Hepatocyte (in vitro differentiated cells): ENCODE measurements around the gene MACF1.
"Not testable (repeated sequence)": the region's sequence is repeated elsewhere in the genome, so short reads cannot be mapped to it uniquely, and the experiment has no call there.

Experiments used
- EZH2 ChIP-seq: fragments of 200-600 bp; sonication (generic); IDR thresholded peaks from 2 replicates; pipeline ENCODE4 v1.6.1; 2016; ENCODE audit warnings: antibody characterized with exemption, mild to moderate bottlenecking, borderline replicate concordance
- TF ChIP-seq, protein P1 (sequence below): fragments of 200-600 bp; sonication (generic); IDR thresholded peaks from 2 replicates; pipeline ENCODE4 v1.5.1; 2016; ENCODE audit warnings: antibody characterized with exemption, mild to moderate bottlenecking; ENCODE audit not compliant: poor library complexity

DNA sequence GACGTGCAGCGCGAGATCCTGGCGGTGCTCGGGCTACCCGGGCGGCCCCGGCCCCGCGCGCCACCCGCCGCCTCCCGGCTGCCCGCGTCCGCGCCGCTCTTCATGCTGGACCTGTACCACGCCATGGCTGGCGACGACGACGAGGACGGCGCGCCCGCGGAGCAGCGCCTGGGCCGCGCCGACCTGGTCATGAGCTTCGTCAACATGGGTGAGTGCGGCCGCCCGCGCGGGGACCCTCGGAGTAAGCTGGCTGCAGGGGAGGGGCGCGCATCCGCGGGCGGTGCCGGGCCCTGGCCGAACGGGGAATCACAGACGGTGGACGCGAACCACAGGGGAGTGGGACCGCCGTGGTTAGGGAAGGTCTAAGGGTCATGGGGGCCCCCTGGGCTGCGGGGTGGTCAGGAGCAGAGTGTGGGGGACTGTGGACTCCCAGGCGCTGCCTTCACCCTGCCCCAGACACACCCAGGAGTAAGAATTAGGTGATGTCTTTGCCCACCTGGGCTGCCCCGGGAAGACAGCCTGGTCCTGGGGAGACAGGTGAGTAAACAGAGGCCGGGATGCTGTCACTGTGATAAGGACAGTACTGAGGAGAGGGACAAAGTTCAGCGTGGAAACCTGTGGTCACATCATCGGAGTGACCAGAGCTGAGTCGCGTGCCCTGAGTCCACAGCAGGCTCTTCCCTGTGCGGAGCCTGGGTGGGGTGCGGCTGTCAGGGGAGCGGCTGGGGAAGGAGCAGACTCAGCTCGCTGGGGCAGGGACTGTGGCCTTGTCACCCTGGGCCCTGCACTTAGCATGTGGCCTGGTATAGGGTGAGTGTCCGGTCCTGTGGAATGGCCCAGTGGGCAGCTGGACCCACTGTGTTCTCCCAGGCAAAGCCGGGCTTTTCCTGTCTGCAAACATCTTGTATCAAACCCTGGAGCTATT lies 287.9 kb downstream of the MACF1 start:
- not testable (repeated sequence) for TF ChIP-seq EZH2
- TF ChIP-seq, protein P1, sequence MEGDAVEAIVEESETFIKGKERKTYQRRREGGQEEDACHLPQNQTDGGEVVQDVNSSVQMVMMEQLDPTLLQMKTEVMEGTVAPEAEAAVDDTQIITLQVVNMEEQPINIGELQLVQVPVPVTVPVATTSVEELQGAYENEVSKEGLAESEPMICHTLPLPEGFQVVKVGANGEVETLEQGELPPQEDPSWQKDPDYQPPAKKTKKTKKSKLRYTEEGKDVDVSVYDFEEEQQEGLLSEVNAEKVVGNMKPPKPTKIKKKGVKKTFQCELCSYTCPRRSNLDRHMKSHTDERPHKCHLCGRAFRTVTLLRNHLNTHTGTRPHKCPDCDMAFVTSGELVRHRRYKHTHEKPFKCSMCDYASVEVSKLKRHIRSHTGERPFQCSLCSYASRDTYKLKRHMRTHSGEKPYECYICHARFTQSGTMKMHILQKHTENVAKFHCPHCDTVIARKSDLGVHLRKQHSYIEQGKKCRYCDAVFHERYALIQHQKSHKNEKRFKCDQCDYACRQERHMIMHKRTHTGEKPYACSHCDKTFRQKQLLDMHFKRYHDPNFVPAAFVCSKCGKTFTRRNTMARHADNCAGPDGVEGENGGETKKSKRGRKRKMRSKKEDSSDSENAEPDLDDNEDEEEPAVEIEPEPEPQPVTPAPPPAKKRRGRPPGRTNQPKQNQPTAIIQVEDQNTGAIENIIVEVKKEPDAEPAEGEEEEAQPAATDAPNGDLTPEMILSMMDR: not testable (repeated sequence)
